Fibroblast of lung (primary cell): Measurements from ENCODE around the gene LCP1.

Experiments used
- CTCF ChIP-seq, 2 donors: IDR thresholded peaks in 1 of 2; conservative IDR thresholded peaks in 1 of 2; 1 replicate in 1 of 2; 2 replicates in 1 of 2; pipeline ENCODE4 v1.5.1; 2011 to 2012; ENCODE audit warnings: low read length in 2 of 2, control low read depth in 1 of 2, inconsistent platforms in 1 of 2, low read depth in 1 of 2, mild to moderate bottlenecking in 1 of 2
- EZH2 ChIP-seq: IDR thresholded peaks from 2 replicates; pipeline ENCODE4 v1.5.1; 2012; ENCODE audit warnings: low read length, control low read depth, mild to moderate bottlenecking; ENCODE audit errors: missing control alignments

DNA sequence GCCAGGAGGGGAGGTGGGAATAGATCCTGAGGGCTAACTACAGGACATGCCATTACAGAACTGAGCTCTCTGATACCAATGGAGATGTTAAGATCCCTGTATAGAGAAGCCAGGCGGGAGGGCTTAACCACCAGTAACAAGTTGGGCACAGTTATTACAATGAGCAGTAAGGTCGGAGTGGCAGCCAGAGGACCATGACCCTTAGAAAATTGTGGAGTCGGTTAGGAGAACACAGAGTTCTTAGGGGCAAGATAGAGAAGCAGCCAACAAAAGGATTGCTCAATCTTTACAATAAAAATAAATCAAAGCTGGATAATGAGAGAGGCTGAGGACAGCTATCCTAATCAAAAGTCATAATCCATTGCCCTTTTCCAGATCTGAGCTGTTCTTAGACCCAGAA is 87.5 kb downstream of the LCP1 start:
- no peak for TF ChIP-seq EZH2
- TF ChIP-seq CTCF (conservative IDR thresholded peaks at IDR 0.05 in 1 of 2, IDR thresholded peaks at IDR 0.05 in 1 of 2; ENCODE audit: low read depth in 1 of 2, low read length in 2 of 2) = no peak
